Left forelimb (tissue), 1 donor: ENCODE results near the gene TNFRSF19.

Source experiments
- DNase-seq: peaks from one replicate; pipeline ENCODE4 v3.0.0-alpha.2; 2018; ENCODE audit warnings: low spot score

Gene TNFRSF19

DNA sequence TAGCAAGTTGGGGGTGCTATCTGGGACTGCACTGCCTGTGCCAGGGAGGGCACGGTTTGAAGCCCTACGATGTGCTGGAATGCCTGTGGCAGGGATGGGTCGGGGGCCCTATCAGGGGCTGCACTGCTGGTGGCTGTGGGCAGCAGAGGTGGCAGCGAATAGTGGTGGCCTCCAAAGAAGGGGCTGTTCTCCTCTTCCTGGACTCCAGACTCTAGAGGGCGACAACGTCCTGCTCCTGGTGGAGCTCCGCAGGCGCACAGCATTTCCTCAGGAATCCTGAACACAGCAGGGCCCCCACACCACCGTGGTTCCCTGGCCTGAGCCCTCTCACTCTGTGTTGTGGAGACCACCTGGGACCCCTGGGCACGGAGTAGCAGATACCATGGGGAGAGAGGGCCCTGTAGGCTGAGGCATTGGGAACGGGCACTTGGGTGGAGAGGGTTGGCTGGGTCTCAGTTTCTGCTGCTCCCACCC is 145.6 kb downstream of the TNFRSF19 start:
- no peak for DNase-seq

GRCh38 chr13:23716401-23716800 is 146.2 kb downstream of the TNFRSF19 start:
- DNase-seq = no peak

GRCh38 chr13:23718996-23719395 is 148.8 kb downstream of the TNFRSF19 start:
- no peak for DNase-seq

DNA sequence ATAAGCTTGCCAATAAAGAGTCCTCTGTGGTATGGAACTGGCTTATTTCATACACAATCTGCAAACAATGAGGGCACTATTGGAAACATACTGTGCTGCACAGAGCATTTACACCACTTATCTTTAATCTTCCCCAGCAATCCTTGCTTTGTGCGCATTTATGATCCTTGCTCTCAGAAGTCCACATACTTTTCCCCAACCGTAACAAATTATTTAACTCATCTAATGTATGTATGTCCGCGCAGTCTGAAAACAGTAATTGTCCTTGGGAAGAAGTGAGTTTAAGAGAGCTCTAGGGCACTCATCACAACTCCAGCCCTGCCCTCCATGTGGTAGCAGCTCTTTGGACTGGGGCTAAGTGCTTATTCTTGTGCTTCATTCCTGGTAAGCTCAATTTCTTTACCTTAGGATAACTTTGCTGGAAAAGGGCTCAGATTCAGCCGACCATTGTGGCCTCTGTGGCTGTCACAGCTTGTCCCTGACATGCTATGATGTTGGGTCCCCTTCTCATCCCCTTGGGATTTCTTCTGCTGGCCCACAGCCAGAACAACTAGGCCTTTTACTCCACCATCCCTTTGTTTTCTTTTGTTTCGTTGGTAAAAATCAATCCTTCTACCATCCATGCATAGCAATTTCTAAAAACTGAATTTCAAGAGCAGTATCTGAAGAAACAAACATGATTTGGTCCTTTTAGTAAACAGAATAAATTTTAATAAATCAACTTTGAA is 152.7 kb downstream of the TNFRSF19 start:
- DNase-seq = no peak

GRCh38 chr13:23723471-23723870 is 153.3 kb downstream of the TNFRSF19 start:
- DNase-seq = no peak

GRCh38 chr13:23724196-23724970 is 154.2 kb downstream of the TNFRSF19 start:
- no peak for DNase-seq
